Tibial artery (tissue), 4 donors: ENCODE measurements around the gene IFNL3.

Experiments
- DNase-seq, 2 donors: peaks; one replicate each; pipeline ENCODE4 v3.0.0-alpha.2; 2019
- H3K27ac ChIP-seq, 2 donors: fragments of 200-600 bp; sonication (generic) in 1 of 2; 1 replicate in 1 of 2; 2 replicates in 1 of 2; pipeline ENCODE4 v1.5.1; 2018 to 2019; ENCODE audit warnings: mild to moderate bottlenecking in 1 of 2
- H3K27me3 ChIP-seq, 2 donors: fragments of 200-600 bp; sonication (generic) in 1 of 2; one replicate each; pipeline versions ENCODE4 v1.5.1 to v1.6.0; 2016 to 2019
- H3K36me3 ChIP-seq, 3 donors: fragments of 200-600 bp; sonication (generic) in 2 of 3; one replicate each; pipeline ENCODE4 v1.5.1; 2016 to 2019; ENCODE audit warnings: mild to moderate bottlenecking in 2 of 3
- H3K4me1 ChIP-seq, 4 donors: fragments of 200-600 bp; sonication (generic) in 2 of 4; 1 replicate in 3 of 4; 2 replicates in 1 of 4; pipeline ENCODE4 v1.5.1; 2016 to 2019
- H3K4me3 ChIP-seq, 2 donors: fragments of 200-600 bp; sonication (generic) in 1 of 2; 1 replicate in 1 of 2; 2 replicates in 1 of 2; pipeline ENCODE4 v1.5.1; 2018 to 2019; ENCODE audit warnings: mild to moderate bottlenecking in 2 of 2
- H3K9me3 ChIP-seq, 3 donors: fragments of 200-600 bp; sonication (generic) in 1 of 3; one replicate each; pipeline ENCODE4 v1.5.1; 2016 to 2019
- intact Hi-C: fragments of 100-400 bp; cut with DNase I; formaldehyde crosslinking; loops from one replicate; pipeline ENCODE4 v1.15.0; 2023; ENCODE audit warnings: low total_unique reads
- TF ChIP-seq, protein P1 (sequence below), 2 experiments: fragments of 200-600 bp in 1 of 2; fragments of 450-650 bp in 1 of 2; IDR thresholded peaks; one replicate each; pipeline ENCODE4 v1.5.1; 2017 to 2019; ENCODE audit warnings: antibody characterized with exemption in 2 of 2, mild to moderate bottlenecking in 1 of 2, moderate library complexity in 1 of 2

The IFNL3 gene

GRCh38 chr19:39195755-39196154 lies 49.1 kb downstream of the IFNL3 start:
- Histone ChIP-seq H3K27me3 (peaks cover 0 to 72% of the 10 kb centered on the region in 2 donors), H3K4me3 (no peak overlapping the region), H3K36me3 (no peaks in the 10 kb centered on the region), H3K4me1 (peaks cover 0 to 9% (median 3%) of the 10 kb centered on the region in 4 donors), H3K9me3 (no peaks in the 10 kb centered on the region), H3K27ac (no peak overlapping the region)
- TF ChIP-seq, protein P1, sequence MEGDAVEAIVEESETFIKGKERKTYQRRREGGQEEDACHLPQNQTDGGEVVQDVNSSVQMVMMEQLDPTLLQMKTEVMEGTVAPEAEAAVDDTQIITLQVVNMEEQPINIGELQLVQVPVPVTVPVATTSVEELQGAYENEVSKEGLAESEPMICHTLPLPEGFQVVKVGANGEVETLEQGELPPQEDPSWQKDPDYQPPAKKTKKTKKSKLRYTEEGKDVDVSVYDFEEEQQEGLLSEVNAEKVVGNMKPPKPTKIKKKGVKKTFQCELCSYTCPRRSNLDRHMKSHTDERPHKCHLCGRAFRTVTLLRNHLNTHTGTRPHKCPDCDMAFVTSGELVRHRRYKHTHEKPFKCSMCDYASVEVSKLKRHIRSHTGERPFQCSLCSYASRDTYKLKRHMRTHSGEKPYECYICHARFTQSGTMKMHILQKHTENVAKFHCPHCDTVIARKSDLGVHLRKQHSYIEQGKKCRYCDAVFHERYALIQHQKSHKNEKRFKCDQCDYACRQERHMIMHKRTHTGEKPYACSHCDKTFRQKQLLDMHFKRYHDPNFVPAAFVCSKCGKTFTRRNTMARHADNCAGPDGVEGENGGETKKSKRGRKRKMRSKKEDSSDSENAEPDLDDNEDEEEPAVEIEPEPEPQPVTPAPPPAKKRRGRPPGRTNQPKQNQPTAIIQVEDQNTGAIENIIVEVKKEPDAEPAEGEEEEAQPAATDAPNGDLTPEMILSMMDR (IDR thresholded peaks at IDR 0.05) = no peak
- no peak for DNase-seq
- intact Hi-C loops = no loop called here

GRCh38 chr19:39194832-39195542 lies 49.8 kb downstream of the IFNL3 start:
- peaks cover 0 to 64% of the 10 kb centered on the region in 2 donors for H3K27me3 ChIP-seq
- no peak for DNase-seq
- peaks cover 0 to 9% (median 3%) of the 10 kb centered on the region in 4 donors for H3K4me1 ChIP-seq
- no peak overlapping the region for H3K27ac ChIP-seq
- TF ChIP-seq, protein P1 (IDR thresholded peaks at IDR 0.05) = no peak
- intact Hi-C loops = no loop called here
- no peaks in the 10 kb centered on the region for H3K36me3 ChIP-seq
- H3K9me3 ChIP-seq = no peaks in the 10 kb centered on the region
- no peak overlapping the region for H3K4me3 ChIP-seq

DNA sequence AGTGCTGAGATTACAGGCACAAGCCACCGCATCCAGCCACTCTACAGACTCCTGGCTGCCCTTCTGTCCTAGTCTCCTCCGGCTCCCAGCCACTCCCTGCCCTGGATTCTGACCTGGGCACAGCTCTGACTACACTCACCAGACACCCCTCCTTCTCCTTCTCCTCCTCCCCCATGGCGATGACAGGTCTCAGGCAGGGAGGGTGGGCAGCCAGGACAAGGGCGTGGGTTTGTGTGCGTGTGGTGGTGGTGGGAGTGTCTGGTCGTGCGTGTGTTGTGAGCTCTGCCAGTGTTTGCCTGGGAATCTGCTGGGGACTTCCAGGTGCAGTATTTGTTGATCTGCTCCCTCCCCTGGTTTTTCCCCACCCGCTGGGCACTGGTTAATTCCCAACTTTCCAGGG lies 51.0 kb downstream of the IFNL3 start:
- Histone ChIP-seq H3K36me3 (no peaks in the 10 kb centered on the region), H3K27ac (no peak overlapping the region)
- TF ChIP-seq, protein P1 (IDR thresholded peaks at IDR 0.05) = no peak

More for the DNA sequence above, 51.0 kb downstream of the IFNL3 start:
- H3K4me3 ChIP-seq = no peak overlapping the region
- intact Hi-C loops = no loop called here
- no peaks in the 10 kb centered on the region for H3K9me3 ChIP-seq
- peaks cover 0 to 9% (median 3%) of the 10 kb centered on the region in 4 donors for H3K4me1 ChIP-seq
- DNase-seq = no peak
- H3K27me3 ChIP-seq = peaks cover 0 to 61% of the 10 kb centered on the region in 2 donors
